Measurements from ENCODE around the gene RARB.

GRCh38 chr3:25404569-25404968, 23.5 kb upstream of the RARB start:
- TF ChIP-seq CTCF (IDR thresholded peaks at IDR 0.05) (no peak), POLR2A (IDR thresholded peaks at IDR 0.05) (no peak)
